Large intestine (tissue), 3 donors: Measurements from ENCODE around the gene NR4A1. TPM values are rescaled to one million over a fixed set of nuclear protein-coding genes. Genes with fewer than 3 reads are reported as not detected.

Source experiments
- DNase-seq, 2 donors: peaks; one replicate each; pipeline versions ENCODE4 v3.0.0 to v3.0.0-alpha.2; 2013
- H3K27ac ChIP-seq: one replicate; pipeline ENCODE4 v1.5.1; 2013; ENCODE audit warnings: low read length
- H3K27me3 ChIP-seq: 2 replicates; pipeline ENCODE4 v1.6.1; 2013; ENCODE audit warnings: low read length; ENCODE audit not compliant: control insufficient read depth, insufficient read depth
- H3K36me3 ChIP-seq: 2 replicates; pipeline ENCODE4 v1.6.1; 2013; ENCODE audit warnings: low read length; ENCODE audit not compliant: control insufficient read depth, insufficient read depth
- H3K4me1 ChIP-seq: one replicate; pipeline ENCODE4 v1.6.1; 2013; ENCODE audit warnings: low read length; ENCODE audit not compliant: control insufficient read depth, insufficient read depth
- H3K4me3 ChIP-seq: one replicate; pipeline ENCODE4 v1.5.1; 2013; ENCODE audit warnings: low read length
- H3K9me3 ChIP-seq: one replicate; pipeline ENCODE4 v1.6.1; 2013; ENCODE audit warnings: mild to moderate bottlenecking, low read depth, low read length, moderate library complexity; ENCODE audit not compliant: control insufficient read depth
- WGBS: methylation state at CpG from one replicate; pipeline ENCODE4 v1.1.5; 2013; ENCODE audit warnings: low lambda C conversion rate; ENCODE audit not compliant: insufficient coverage; 5-methylcytosine and 5-hydroxymethylcytosine counted together
- polyA plus RNA-seq: library from polyadenylated mRNA; unstranded; fragments of 120-200 nt; gene quantifications from one replicate; pipeline ENCODE4 v1.2.1, GENCODE V29; 2013

NR4A1 gene
- polyA plus RNA-seq, 1 donor, result 139 TPM

GRCh38 chr12:52081263-52081733 lies 30.1 kb downstream of the NR4A1 start:
- no CpG with 5 or more reads among the region's 9 CpGs for WGBS
- no peak overlapping the region for H3K4me3 ChIP-seq

DNA sequence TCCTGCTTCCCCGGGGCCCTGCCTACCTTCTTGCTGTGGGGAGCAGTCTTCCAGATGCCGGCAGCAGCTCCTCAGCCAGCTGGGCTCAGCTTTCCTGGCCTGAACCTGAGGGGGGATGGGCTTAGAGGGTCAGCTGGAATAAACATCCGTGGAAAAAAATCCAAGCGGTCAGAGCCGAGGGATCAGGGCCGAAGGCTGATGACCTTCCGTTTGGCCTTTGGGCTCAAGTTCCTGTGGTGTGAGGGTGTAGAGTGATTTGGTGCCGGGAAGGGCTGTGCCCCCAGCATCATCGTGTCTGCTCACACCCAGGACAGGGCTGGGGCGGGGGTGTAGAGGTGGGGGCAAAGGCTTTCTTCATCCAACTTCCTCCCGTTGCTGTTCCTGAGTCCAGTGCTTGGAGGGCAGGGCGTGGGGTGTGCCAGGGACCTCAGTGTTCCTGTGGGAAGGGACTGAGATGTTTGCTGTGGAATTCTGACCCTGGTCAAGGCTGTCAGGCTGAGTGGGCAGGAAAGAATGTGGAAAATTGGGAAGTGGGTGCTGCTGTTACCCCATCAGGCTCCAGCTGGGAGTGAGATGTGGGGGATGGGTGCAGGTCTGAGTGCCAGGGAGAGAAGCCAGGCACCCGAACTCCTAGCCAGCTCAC lies 30.9 kb downstream of the NR4A1 start:
- no peak overlapping the region for H3K27ac ChIP-seq

More at GRCh38 chr12:52081263-52081733, 30.1 kb downstream of the NR4A1 start:
- Histone ChIP-seq H3K27me3 (no peaks in the 10 kb centered on the region), H3K27ac (peak overlapping the region; percentile 6), H3K36me3 (peaks cover 27% of the 10 kb centered on the region), H3K9me3 (no peaks in the 10 kb centered on the region), H3K4me1 (peaks cover 17% of the 10 kb centered on the region)
- peak in 1 of 2 donors; percentile 65 for DNase-seq

DNA sequence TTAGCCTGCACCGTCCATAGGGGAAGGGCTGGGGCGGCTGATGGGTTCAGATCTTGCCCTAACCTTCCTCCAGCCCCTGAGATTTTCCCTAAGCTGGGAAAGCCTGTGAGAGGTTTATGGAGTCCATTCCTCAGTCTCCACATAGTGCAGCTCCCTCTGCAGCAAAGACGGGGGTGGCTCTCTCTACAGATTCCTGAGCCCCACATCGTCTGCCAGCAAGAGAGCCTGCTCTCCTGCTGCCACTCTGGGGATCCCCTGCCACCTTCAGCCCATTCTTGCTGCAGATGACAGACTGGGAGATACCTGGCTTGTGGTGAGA lies 31.4 kb downstream of the NR4A1 start:
- peaks cover 17% of the 10 kb centered on the region for H3K4me1 ChIP-seq
- no peaks in the 10 kb centered on the region for H3K27me3 ChIP-seq
- no peak overlapping the region for H3K27ac ChIP-seq
- no CpG with 5 or more reads among the region's 4 CpGs for WGBS
- peaks cover 15% of the 10 kb centered on the region for H3K36me3 ChIP-seq
- H3K9me3 ChIP-seq, result no peaks in the 10 kb centered on the region
- no peak for DNase-seq
- no peak overlapping the region for H3K4me3 ChIP-seq

More for the DNA sequence above, 30.9 kb downstream of the NR4A1 start:
- Histone ChIP-seq H3K4me3 (no peak overlapping the region), H3K4me1 (peaks cover 17% of the 10 kb centered on the region), H3K9me3 (no peaks in the 10 kb centered on the region), H3K36me3 (peaks cover 19% of the 10 kb centered on the region), H3K27me3 (no peaks in the 10 kb centered on the region)
- DNase-seq, result no peak
- no CpG with 5 or more reads among the region's 13 CpGs for WGBS

DNA sequence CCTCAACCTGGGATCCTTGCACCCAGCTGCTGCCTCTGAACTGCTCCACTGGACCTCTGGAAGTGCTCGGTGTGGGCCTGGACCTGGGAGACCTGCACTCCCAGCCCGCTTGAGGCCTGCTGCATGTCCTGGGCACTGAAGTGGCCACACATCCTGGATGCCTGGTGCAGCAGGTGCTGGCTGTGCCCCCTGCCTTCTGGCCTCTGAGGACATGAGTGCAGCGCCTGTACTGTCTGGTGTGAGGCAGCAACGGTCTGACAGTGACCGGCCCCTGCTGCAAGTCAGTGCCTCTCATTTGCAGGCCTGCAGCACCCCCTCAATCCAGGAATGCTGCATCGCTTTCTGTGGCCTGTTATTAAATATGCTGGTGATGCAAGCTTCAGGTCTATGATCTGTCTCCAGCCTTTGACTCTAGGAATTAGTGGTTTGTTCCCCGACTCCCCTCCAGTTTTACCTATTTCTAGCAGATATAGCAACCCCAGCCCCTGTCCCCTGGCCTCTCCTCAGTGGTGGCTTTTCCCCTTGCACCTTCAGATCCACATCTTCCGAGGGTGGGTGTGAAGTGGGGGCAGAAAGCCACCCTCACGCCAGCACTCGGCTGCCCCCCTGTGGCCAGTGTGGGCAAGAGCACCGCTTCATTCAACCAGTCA lies 31.9 kb downstream of the NR4A1 start:
- no peaks in the 10 kb centered on the region for H3K27me3 ChIP-seq
- WGBS, result no CpG with 5 or more reads among the region's 11 CpGs
- H3K36me3 ChIP-seq, result peaks cover 10% of the 10 kb centered on the region
- DNase-seq, result peak in 1 of 2 donors; percentile 32
- H3K9me3 ChIP-seq, result no peaks in the 10 kb centered on the region
- H3K4me1 ChIP-seq, result peaks cover 17% of the 10 kb centered on the region
- no peak overlapping the region for H3K27ac ChIP-seq
- H3K4me3 ChIP-seq, result no peak overlapping the region

DNA sequence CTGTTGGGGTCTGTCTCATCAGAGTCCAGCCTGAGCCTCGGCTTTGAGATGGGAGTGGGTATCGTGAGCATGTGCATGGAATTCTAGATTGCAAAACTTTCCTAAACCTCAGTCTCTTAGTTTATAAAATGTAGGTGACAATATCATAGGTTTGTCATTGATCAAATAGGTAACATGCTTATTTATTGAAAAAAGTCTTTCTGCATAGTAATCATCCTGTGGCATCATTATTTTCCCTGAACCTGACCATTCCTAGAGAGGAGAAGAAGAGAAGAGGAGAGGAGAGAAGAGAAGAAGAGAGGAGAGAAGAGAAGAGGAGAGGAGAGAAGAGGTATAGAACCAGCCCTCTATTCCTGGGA lies 32.4 kb downstream of the NR4A1 start:
- H3K4me1 ChIP-seq, result peaks cover 17% of the 10 kb centered on the region
- H3K36me3 ChIP-seq, result peaks cover 6% of the 10 kb centered on the region
- H3K27ac ChIP-seq, result no peak overlapping the region
- H3K27me3 ChIP-seq, result no peaks in the 10 kb centered on the region
- H3K9me3 ChIP-seq, result no peaks in the 10 kb centered on the region
- no peak overlapping the region for H3K4me3 ChIP-seq
- no peak for DNase-seq
- no CpG with 5 or more reads among the region's 2 CpGs for WGBS

DNA sequence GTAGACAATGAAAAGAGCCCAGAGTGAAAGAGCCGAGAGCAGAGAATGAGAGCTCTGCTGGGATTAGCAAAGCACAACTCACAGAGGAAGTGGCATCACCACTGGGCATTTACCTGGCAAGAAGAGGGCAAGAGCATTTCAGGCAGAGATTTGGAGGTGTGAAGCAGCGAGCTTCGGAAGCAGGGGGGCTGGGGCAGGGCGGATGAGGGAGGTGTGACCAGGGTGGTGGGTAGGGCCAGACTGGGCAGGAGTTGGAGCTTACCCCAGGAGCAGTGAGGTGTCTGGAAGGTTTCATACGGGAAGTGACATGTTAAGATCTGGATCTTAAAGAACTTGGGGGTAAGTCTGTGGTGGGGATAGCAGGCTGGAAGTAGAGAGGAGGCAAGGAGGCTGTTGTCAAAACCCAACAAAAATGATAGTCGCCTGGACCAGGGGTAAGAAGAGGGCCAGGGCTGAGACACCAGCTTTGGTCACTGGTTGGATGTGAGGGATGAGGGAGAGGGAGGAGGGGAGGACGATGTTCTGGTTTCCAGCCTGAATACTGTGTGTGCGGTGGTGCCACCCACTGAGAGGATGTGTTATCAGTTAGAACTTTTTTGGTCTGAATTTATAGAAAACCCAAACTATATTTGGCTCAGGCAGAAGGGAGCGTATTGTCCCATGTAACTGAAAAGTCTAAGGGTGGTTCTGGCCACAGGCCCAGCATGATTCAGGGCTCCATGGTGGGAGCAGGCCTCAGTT lies 33.4 kb downstream of the NR4A1 start:
- DNase-seq, result no peak
- H3K4me3 ChIP-seq, result no peak overlapping the region
- peaks cover 17% of the 10 kb centered on the region for H3K4me1 ChIP-seq
- 100% methylated on average over 1 of the region's 9 CpGs for WGBS
- H3K9me3 ChIP-seq, result no peaks in the 10 kb centered on the region
- H3K36me3 ChIP-seq, result no peaks in the 10 kb centered on the region
- H3K27me3 ChIP-seq, result no peaks in the 10 kb centered on the region
- H3K27ac ChIP-seq, result no peak overlapping the region

DNA sequence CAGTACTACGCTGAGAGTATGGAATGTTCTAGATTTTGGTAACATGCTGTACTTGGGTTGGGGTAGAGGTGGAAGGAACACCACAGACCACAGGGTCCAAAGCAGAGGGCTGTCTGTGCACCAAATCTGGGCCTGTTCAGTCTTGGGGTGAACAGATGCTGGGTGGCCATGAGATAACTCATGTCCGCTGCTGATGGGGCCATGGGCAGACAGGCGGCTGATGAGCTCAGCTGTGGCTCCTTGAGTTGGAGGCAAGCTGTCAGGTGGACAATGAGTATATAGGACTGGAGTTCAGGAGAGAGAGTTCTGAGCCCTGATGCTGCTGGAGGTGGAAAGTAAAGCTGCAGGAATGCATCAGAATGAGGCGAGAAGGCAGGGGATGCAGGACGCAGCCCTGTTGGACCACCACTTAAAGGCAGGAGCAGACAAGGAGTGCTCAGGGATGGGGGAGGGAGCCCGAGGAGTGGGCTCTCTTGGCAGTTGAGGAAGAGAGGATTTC lies 34.5 kb downstream of the NR4A1 start:
- Histone ChIP-seq H3K4me3 (no peak overlapping the region), H3K27me3 (peaks cover 3% of the 10 kb centered on the region), H3K27ac (no peak overlapping the region)

DNA sequence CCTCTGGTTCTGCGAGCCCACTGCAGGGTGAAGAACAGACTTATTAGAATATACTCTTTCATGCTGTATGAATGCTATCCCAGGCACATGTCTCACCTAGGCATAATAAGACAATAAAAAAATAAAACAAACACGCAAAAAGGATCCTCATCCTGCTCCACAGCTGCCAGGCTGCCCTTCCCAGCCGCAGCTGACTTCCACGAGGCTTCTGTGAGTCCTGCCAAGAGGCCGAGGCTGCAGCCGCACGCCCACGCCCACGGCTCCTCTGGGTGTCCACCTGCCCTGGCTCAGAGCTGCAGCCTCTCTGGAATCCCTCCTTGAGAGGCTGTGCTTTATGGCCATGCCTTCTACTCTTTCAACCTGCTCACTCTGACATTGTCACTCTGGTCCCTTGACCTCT lies 35.1 kb downstream of the NR4A1 start:
- Histone ChIP-seq H3K9me3 (no peaks in the 10 kb centered on the region), H3K4me3 (no peak overlapping the region), H3K27me3 (peaks cover 3% of the 10 kb centered on the region), H3K27ac (no peak overlapping the region), H3K36me3 (no peaks in the 10 kb centered on the region), H3K4me1 (peaks cover 16% of the 10 kb centered on the region)
- no CpG with 5 or more reads among the region's 9 CpGs for WGBS
- DNase-seq, result no peak

More for the DNA sequence above, 34.5 kb downstream of the NR4A1 start:
- WGBS, result no CpG with 5 or more reads among the region's 6 CpGs
- H3K36me3 ChIP-seq, result no peaks in the 10 kb centered on the region
- H3K9me3 ChIP-seq, result no peaks in the 10 kb centered on the region
- DNase-seq, result no peak
- H3K4me1 ChIP-seq, result peaks cover 17% of the 10 kb centered on the region

- DNase-seq, result no peak
- H3K9me3 ChIP-seq, result no peaks in the 10 kb centered on the region
- H3K36me3 ChIP-seq, result no peaks in the 10 kb centered on the region
- no peak overlapping the region for H3K4me3 ChIP-seq
- WGBS, result no CpG with 5 or more reads among the region's 22 CpGs
- peaks cover 3% of the 10 kb centered on the region for H3K27me3 ChIP-seq
- H3K4me1 ChIP-seq, result peaks cover 8% of the 10 kb centered on the region
- H3K27ac ChIP-seq, result no peak overlapping the region
Observed at GRCh38 chr12:52086944-52087835, 35.9 kb downstream of the NR4A1 start.
